ENCODE measurements around the gene TMC8. TPM values are rescaled to one million over a fixed set of nuclear protein-coding genes. Genes with fewer than 3 reads are reported as not detected.

The TMC8 gene
- total and polyA plus RNA-seq, 11 donors, result 0.81 to 21.6 (median 1.2) TPM

GRCh38 chr17:78106211-78106610 is 24.4 kb upstream of the TMC8 start:
- intact Hi-C loops (cut with DNase I), result no loop called here
- DNase-seq, result peak in 2 of 5 donors; percentile 14 to 20
- TF ChIP-seq CTCF (IDR thresholded peaks at IDR 0.05) (no peak), POLR2A (IDR thresholded peaks at IDR 0.05) (no peak)

GRCh38 chr17:78107457-78107856 is 23.1 kb upstream of the TMC8 start:
- 82 to 86% (median 84%) methylated on average over 10 of the region's 10 CpGs for WGBS, 4 donors

More at GRCh38 chr17:78106211-78106610, 24.4 kb upstream of the TMC8 start:
- peaks cover 0 to 24% (median 7%) of the 10 kb centered on the region in 12 donors for H3K4me1 ChIP-seq
- 76 to 86% (median 80%) methylated on average over 15 of the region's 15 CpGs for whole genome bisulfite sequencing, 4 donors
- no peak overlapping the region for H3K27ac ChIP-seq
- no peak overlapping the region for H3K4me3 ChIP-seq
- ATAC-seq, result no peak
- peaks cover 0 to 91% (median 64%) of the 10 kb centered on the region in 9 donors for H3K36me3 ChIP-seq
- no peaks in the 10 kb centered on the region for H3K27me3 ChIP-seq
- no peaks in the 10 kb centered on the region for H3K9me3 ChIP-seq

GRCh38 chr17:78107976-78108725 is 22.4 kb upstream of the TMC8 start:
- ATAC-seq (no peak), DNase-seq (peak in 2 of 5 donors; percentile 25 to 26)
- H3K27ac ChIP-seq, result peak overlapping the region in 2 of 12 donors; percentile 20 to 25
- H3K36me3 ChIP-seq, result peaks cover 0 to 81% (median 52%) of the 10 kb centered on the region in 9 donors
- intact Hi-C loops (cut with DNase I), result no loop called here
- TF ChIP-seq POLR2A (IDR thresholded peaks at IDR 0.05) (no peak), CTCF (IDR thresholded peaks at IDR 0.05) (no peak)
- 92 to 95% (median 92%) methylated on average over 21 of the region's 21 CpGs for WGBS, 4 donors
- no peak overlapping the region for H3K4me3 ChIP-seq
- H3K27me3 ChIP-seq, result no peaks in the 10 kb centered on the region
- no peaks in the 10 kb centered on the region for H3K9me3 ChIP-seq
- H3K4me1 ChIP-seq, result peaks cover 0 to 38% (median 18%) of the 10 kb centered on the region in 12 donors

More at GRCh38 chr17:78107457-78107856, 23.1 kb upstream of the TMC8 start:
- H3K4me3 ChIP-seq, result no peak overlapping the region
- H3K9me3 ChIP-seq, result no peaks in the 10 kb centered on the region
- peaks cover 0 to 31% (median 12%) of the 10 kb centered on the region in 12 donors for H3K4me1 ChIP-seq
- no peak overlapping the region for H3K27ac ChIP-seq
- peaks cover 0 to 84% (median 59%) of the 10 kb centered on the region in 9 donors for H3K36me3 ChIP-seq
- no peaks in the 10 kb centered on the region for H3K27me3 ChIP-seq
- ATAC-seq, result no peak
- TF ChIP-seq POLR2A (IDR thresholded peaks at IDR 0.05), result no peak
- no peak for TF ChIP-seq CTCF (IDR thresholded peaks at IDR 0.05)
- peak in 2 of 5 donors; percentile 2 to 13 for DNase-seq
- intact Hi-C loops (cut with DNase I), result no loop called here

- ATAC-seq (peak; percentile 16 to 27 (median 23)), DNase-seq (peak in 2 of 5 donors; percentile 62)
- intact Hi-C loops (cut with DNase I), result no loop called here
- WGBS, 4 donors, result 54 to 68% (median 65%) methylated on average over 18 of the region's 18 CpGs
- Histone ChIP-seq H3K9me3 (no peaks in the 10 kb centered on the region), H3K4me3 (no peak overlapping the region), H3K27ac (peak overlapping the region in 6 of 12 donors; percentile 20 to 51 (median 32)), H3K4me1 (peaks cover 0 to 44% (median 21%) of the 10 kb centered on the region in 12 donors), H3K36me3 (peaks cover 0 to 78% (median 45%) of the 10 kb centered on the region in 9 donors), H3K27me3 (no peaks in the 10 kb centered on the region)
- TF ChIP-seq CTCF (IDR thresholded peaks at IDR 0.05), result no peak
- no peak for TF ChIP-seq POLR2A (IDR thresholded peaks at IDR 0.05)
These were observed 21.7 kb upstream of the TMC8 start for GRCh38 chr17:78108726-78109488.
